DOHH2 (cell line): ENCODE measurements around the gene ZNF317.

Experiments used
- EZH2phosphoT487 ChIP-seq: fragments of 200-600 bp; sonication (generic); IDR thresholded peaks from 2 replicates; pipeline ENCODE4 v1.6.1; 2017; ENCODE audit warnings: borderline replicate concordance, mild to moderate bottlenecking, antibody characterized with exemption, low read length, moderate library complexity, mixed read lengths
- TF ChIP-seq, protein P1 (sequence below): fragments of 200-600 bp; sonication (generic); IDR thresholded peaks from one replicate; pipeline ENCODE4 v1.5.1; 2014; ENCODE audit warnings: antibody characterized with exemption, mild to moderate bottlenecking, low read depth, low read length; ENCODE audit not compliant: poor library complexity, severe bottlenecking

DNA sequence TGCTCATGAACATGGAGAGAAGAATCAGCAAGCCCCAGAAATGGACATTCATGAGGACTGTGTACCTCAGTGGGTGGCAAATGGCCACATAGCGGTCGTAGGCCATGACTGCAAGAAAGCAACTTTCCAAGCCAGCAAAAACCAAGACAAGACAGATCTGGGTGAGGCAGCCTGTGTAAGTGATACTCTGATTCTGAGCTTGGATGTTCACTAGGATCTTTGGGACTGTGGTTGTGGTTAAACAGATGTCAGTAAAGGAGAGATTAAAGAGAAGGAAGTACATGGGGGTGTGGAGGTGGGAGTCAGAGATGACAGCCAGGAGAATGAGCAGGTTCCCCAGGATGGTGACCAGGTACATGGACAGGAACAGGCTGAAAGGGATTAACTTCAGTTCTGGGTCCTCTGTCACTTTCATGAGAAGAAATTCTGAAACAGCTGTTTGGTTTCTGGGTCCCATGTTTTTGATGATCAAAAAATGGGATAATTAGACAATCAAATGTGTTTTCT lies 24.8 kb upstream of the ZNF317 start, which contains the start of gene OR7G1:
- TF ChIP-seq, protein P1, sequence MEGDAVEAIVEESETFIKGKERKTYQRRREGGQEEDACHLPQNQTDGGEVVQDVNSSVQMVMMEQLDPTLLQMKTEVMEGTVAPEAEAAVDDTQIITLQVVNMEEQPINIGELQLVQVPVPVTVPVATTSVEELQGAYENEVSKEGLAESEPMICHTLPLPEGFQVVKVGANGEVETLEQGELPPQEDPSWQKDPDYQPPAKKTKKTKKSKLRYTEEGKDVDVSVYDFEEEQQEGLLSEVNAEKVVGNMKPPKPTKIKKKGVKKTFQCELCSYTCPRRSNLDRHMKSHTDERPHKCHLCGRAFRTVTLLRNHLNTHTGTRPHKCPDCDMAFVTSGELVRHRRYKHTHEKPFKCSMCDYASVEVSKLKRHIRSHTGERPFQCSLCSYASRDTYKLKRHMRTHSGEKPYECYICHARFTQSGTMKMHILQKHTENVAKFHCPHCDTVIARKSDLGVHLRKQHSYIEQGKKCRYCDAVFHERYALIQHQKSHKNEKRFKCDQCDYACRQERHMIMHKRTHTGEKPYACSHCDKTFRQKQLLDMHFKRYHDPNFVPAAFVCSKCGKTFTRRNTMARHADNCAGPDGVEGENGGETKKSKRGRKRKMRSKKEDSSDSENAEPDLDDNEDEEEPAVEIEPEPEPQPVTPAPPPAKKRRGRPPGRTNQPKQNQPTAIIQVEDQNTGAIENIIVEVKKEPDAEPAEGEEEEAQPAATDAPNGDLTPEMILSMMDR = no peak
- no peak for TF ChIP-seq EZH2phosphoT487
